ENCODE measurements around the gene CLCNKA.
A peak's percentile ranks its signal among the peaks of the same experiment; 100 is the strongest.
"Not testable (repeated sequence)": the region's sequence is repeated elsewhere in the genome, so short reads cannot be mapped to it uniquely, and the experiment has no call there.

The CLCNKA gene

GRCh38 chr1:16018749-16019643, 2.8 kb upstream of the CLCNKA start:
- no peak for DNase-seq

GRCh38 chr1:16019644-16020277, 2.1 kb upstream of the CLCNKA start:
- DNase-seq, result peak; percentile 81

- DNase-seq, result no peak
These were observed 1.5 kb upstream of the CLCNKA start for GRCh38 chr1:16020325-16020724.

GRCh38 chr1:16020878-16021277, 958 bp upstream of the CLCNKA start:
- DNase-seq, result not testable (repeated sequence)

GRCh38 chr1:16022393-16022792, 557 bp downstream of the CLCNKA start:
- no peak for DNase-seq

- no peak for DNase-seq
These were observed 1.3 kb downstream of the CLCNKA start for GRCh38 chr1:16023050-16023653.

- DNase-seq, result not testable (repeated sequence)
These were observed 4.5 kb downstream of the CLCNKA start for GRCh38 chr1:16026302-16026701.

GRCh38 chr1:16026723-16027484, 5.1 kb downstream of the CLCNKA start:
- DNase-seq, result peak; percentile 93

- DNase-seq, result no peak
These were observed 6.6 kb downstream of the CLCNKA start for GRCh38 chr1:16028237-16029002.

GRCh38 chr1:16029003-16029268, 7.1 kb downstream of the CLCNKA start:
- not testable (repeated sequence) for DNase-seq

GRCh38 chr1:16029288-16029687, 7.5 kb downstream of the CLCNKA start:
- no peak for DNase-seq

GRCh38 chr1:16031551-16031950, 9.7 kb downstream of the CLCNKA start:
- DNase-seq, result no peak

GRCh38 chr1:16032388-16033102, 10.7 kb downstream of the CLCNKA start:
- DNase-seq, result peak; percentile 98

- DNase-seq, result not testable (repeated sequence)
These were observed 11.3 kb downstream of the CLCNKA start for GRCh38 chr1:16033103-16033632.

- DNase-seq, result not testable (repeated sequence)
These were observed 14.6 kb downstream of the CLCNKA start for GRCh38 chr1:16036461-16036860.

GRCh38 chr1:16038620-16038912, 16.7 kb downstream of the CLCNKA start:
- DNase-seq, result no peak

- not testable (repeated sequence) for DNase-seq
These were observed 18.0 kb downstream of the CLCNKA start for GRCh38 chr1:16039871-16040270.

GRCh38 chr1:16041200-16041599, 19.4 kb downstream of the CLCNKA start:
- no peak for DNase-seq

- no peak for DNase-seq
These were observed 20.3 kb downstream of the CLCNKA start for GRCh38 chr1:16042096-16042495.

- not testable (repeated sequence) for DNase-seq
These were observed 20.8 kb downstream of the CLCNKA start for GRCh38 chr1:16042654-16043053.

- DNase-seq, result no peak
These were observed 21.7 kb downstream of the CLCNKA start, which contains the start of gene CLCNKB for GRCh38 chr1:16043521-16043920. Gene CLCNKB, plus strand, starts transcription at chr1:16043782. Its CDS starts 711 bp downstream, at chr1:16044493.

- no peak for DNase-seq
These were observed 22.1 kb downstream of the CLCNKA start for GRCh38 chr1:16043950-16044349.

Measured in islet precursor cell (in vitro differentiated cells).